ENCODE results near the gene SVEP1. TPM values are rescaled to one million over a fixed set of nuclear protein-coding genes. Genes with fewer than 3 reads are reported as not detected.

Gene SVEP1
- total RNA-seq, 4 donors from 2014 or later, result 41.9 to 71.6 (median 60.6) TPM

GRCh38 chr9:110592044-110592830, 12.7 kb upstream of the SVEP1 start:
- intact Hi-C loops (cut with DNase I), result no loop called here
- 81% methylated on average over 5 of the region's 5 CpGs for WGBS
- no peaks in the 10 kb centered on the region for H3K4me1 ChIP-seq
- no peaks in the 10 kb centered on the region for H3K9me3 ChIP-seq
- no peaks in the 10 kb centered on the region for H3K36me3 ChIP-seq
- no peak overlapping the region for H3K27ac ChIP-seq (replicated peaks in 1 of 4)
- no peak overlapping the region for H3K4me3 ChIP-seq
- TF ChIP-seq EP300 (IDR thresholded peaks at IDR 0.05), result no peak
- TF ChIP-seq POLR2AphosphoS5 (IDR thresholded peaks at IDR 0.05), result no peak
- no peak for TF ChIP-seq POLR2A (IDR thresholded peaks at IDR 0.05; ENCODE audit: low read depth)
- TF ChIP-seq CTCF (IDR thresholded peaks at IDR 0.05), result no peak
- no peaks in the 10 kb centered on the region for H3K27me3 ChIP-seq
- no peak for DNase-seq (ENCODE audit: extremely low spot score)

GRCh38 chr9:110591526-110591925, 12.0 kb upstream of the SVEP1 start:
- 44% methylated on average over 1 of the region's 1 CpG for WGBS

GRCh38 chr9:110590816-110591215, 11.3 kb upstream of the SVEP1 start:
- H3K27me3 ChIP-seq, result no peaks in the 10 kb centered on the region
- TF ChIP-seq POLR2A (IDR thresholded peaks at IDR 0.05; ENCODE audit: low read depth) (no peak), CTCF (IDR thresholded peaks at IDR 0.05) (no peak), EP300 (IDR thresholded peaks at IDR 0.05) (no peak), POLR2AphosphoS5 (IDR thresholded peaks at IDR 0.05) (no peak)
- H3K36me3 ChIP-seq, result no peaks in the 10 kb centered on the region
- H3K9me3 ChIP-seq, result no peaks in the 10 kb centered on the region
- no peak for DNase-seq (ENCODE audit: extremely low spot score)
- WGBS, result 56% methylated on average over 1 of the region's 1 CpG
- H3K4me3 ChIP-seq, result no peak overlapping the region
- H3K27ac ChIP-seq (replicated peaks in 1 of 4), result no peak overlapping the region
- no peaks in the 10 kb centered on the region for H3K4me1 ChIP-seq
- intact Hi-C loops (cut with DNase I), result no loop called here

More at GRCh38 chr9:110591526-110591925, 12.0 kb upstream of the SVEP1 start:
- Histone ChIP-seq H3K27me3 (no peaks in the 10 kb centered on the region), H3K4me1 (no peaks in the 10 kb centered on the region), H3K36me3 (no peaks in the 10 kb centered on the region), H3K9me3 (no peaks in the 10 kb centered on the region), H3K27ac (replicated peaks in 1 of 4) (no peak overlapping the region), H3K4me3 (no peak overlapping the region)
- TF ChIP-seq POLR2A (IDR thresholded peaks at IDR 0.05; ENCODE audit: low read depth) (no peak), POLR2AphosphoS5 (IDR thresholded peaks at IDR 0.05) (no peak), CTCF (IDR thresholded peaks at IDR 0.05) (no peak), EP300 (IDR thresholded peaks at IDR 0.05) (no peak)
- no peak for DNase-seq (ENCODE audit: extremely low spot score)
- intact Hi-C loops (cut with DNase I), result no loop called here

GRCh38 chr9:110588296-110588695, 8.8 kb upstream of the SVEP1 start:
- WGBS, result 17% methylated on average over 1 of the region's 1 CpG
- Histone ChIP-seq H3K27me3 (no peaks in the 10 kb centered on the region), H3K4me1 (no peaks in the 10 kb centered on the region), H3K4me3 (no peak overlapping the region), H3K36me3 (no peaks in the 10 kb centered on the region), H3K27ac (replicated peaks in 1 of 4) (no peak overlapping the region), H3K9me3 (peaks cover 0 to 4% (median 0%) of the 10 kb centered on the region in 4 donors)
- no peak for TF ChIP-seq POLR2A (IDR thresholded peaks at IDR 0.05; ENCODE audit: low read depth)
- no peak for TF ChIP-seq CTCF (IDR thresholded peaks at IDR 0.05)
- TF ChIP-seq EP300 (IDR thresholded peaks at IDR 0.05), result no peak
- TF ChIP-seq POLR2AphosphoS5 (IDR thresholded peaks at IDR 0.05), result no peak
- intact Hi-C loops (cut with DNase I), result no loop called here
- DNase-seq (ENCODE audit: extremely low spot score), result no peak
